Left cardiac atrium (tissue), 4 donors: ENCODE results near the gene TUBA3E. TPM values are rescaled to one million over a fixed set of nuclear protein-coding genes. Genes with fewer than 3 reads are reported as not detected.
"Not testable (repeated sequence)": the region's sequence is repeated elsewhere in the genome, so short reads cannot be mapped to it uniquely, and the experiment has no call there.

ENCODE experiments used
- ATAC-seq, 2 donors: fragments of 200-7000 bp; cut with Tn5 transposase; one replicate each; pipeline ENCODE4 v1.9.1; 2020; ENCODE audit warnings: mild to moderate bottlenecking in 2 of 2, moderate library complexity in 2 of 2
- DNase-seq: peaks from one replicate; pipeline ENCODE4 v3.0.0-alpha.2; 2020
- intact Hi-C, 2 donors: fragments of 100-400 bp; cut with DNase I; formaldehyde crosslinking; loops; one replicate each; pipeline versions ENCODE4 v1.14.1 to v1.15.1; 2022 to 2023
- total RNA-seq, 2 donors: library from RNA; stranded (reverse); fragmentation: NEBNext Ultra II Directional; extraction: Animal tissue kit (Norgen Biotek cat#: 25700); gene quantifications; one replicate each; pipeline ENCODE4 v1.2.1, GENCODE V29; 2021
- donor health status: DM: no; HTN: yes; CAD: no.
- donor health status: DM: no; HTN: yes; CAD: no; lungs with severe emphysema.
- donor health status: DM: yes; HTN: yes; CAD: no.
- donor health status: Dilated cardiomyopathy.

Gene TUBA3E
- total RNA-seq, 2 donors from 2014 or later, result 6.0 to 6.7 TPM

DNA sequence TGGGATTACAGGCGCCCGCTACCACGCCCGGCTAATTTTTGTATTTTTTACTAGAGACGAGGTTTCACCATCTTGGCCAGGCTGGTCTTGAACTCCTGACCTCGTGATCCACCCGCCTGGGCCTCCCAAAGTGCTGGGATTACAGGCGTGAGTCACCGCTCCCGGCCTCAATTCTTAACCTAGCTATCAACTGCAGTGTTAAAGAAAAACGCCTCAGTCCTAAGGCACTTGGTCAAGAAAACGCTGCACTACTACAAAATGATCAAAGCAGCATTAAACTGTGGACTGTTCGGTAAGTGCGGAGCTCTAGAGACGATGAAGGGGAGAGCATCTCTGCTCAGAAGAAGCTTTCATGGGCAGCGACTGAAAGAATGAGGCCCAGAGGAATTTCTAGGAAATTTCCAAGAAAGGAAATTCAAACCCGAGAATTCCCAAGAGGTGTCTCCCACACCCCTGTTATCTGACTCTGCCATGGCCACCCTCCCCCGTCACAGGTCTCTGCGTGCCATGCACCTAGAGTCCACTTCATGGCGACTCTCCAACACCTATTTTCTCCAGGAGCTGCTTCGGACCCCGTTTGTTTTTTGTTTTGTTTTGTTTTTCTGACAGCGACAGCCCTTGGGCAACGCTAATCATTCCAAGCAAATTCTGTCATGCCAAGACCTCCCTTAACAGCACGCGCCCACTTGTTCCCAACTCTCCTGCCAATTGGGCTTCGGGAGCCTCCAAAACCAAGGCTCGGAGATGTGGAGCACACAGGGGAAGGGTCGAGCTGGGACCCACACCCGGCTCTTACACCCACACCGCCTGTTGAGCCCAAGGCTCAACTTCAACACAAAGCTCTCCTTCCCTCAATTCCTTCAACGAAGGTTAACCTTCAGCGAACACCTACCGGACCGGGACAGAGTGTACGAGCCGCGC lies 17.6 kb downstream of the TUBA3E start:
- intact Hi-C loops, result loop anchor here (5.0 to 10.0 kb wide), 2 partner anchors 154 to 157 kb away; no protein-coding TSS in a partner anchor
- DNase-seq, ATAC-seq: not testable (repeated sequence)

DNA sequence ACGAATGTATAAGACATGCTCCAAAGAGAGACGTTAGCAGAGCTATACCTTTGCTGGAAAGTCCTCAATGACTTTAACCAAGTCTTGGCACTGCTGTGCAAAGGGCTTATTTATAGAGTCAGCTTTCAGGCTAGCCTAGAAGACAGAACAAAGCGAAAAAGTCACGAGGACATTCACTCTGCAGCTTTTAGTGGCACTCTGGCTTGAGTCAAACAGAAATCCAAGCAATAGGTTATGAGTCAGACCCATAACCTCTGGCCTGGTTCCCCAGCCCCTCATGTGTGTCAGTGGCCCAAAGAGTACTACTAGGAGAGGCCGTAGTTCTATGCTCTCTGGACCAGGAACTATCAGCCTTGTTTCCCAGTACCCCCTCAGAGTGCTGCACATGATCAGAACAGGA lies 23.4 kb downstream of the TUBA3E start:
- ATAC-seq, intact Hi-C loops, DNase-seq: not testable (repeated sequence)

- DNase-seq (no peak), ATAC-seq (no peak)
- intact Hi-C loops, result no loop called here
Measured at GRCh38 chr2:130169896-130170295, 28.3 kb downstream of the TUBA3E start.

GRCh38 chr2:130169163-130169562 lies 29.1 kb downstream of the TUBA3E start:
- intact Hi-C loops, ATAC-seq, DNase-seq: not testable (repeated sequence)

DNA sequence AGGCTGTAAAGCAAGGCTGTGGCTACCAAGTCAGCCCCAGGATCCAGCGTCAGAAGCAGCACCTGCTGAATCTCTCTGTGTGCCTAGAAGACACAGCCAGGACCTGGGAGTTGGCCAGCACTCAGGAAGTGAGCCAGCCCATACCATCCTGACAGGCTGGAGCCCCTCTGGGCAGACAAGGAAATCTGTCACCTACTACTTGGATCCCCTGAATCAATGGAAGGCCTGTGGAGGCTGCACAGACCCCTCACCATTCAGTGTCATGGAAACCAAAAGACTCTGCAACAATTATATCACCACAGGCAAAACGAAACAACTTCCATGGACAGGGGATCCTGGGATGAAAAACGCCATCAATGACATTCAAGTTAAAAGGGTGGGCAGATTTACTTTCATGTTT lies 31.6 kb downstream of the TUBA3E start:
- ATAC-seq, intact Hi-C loops, DNase-seq: not testable (repeated sequence)

- ATAC-seq, result no peak
- DNase-seq, result no peak
Measured at GRCh38 chr2:130165293-130166016, 32.8 kb downstream of the TUBA3E start.

GRCh38 chr2:130162968-130163367 lies 35.3 kb downstream of the TUBA3E start:
- DNase-seq, result no peak
- intact Hi-C loops, result no loop called here

More at GRCh38 chr2:130165293-130166016, 32.8 kb downstream of the TUBA3E start:
- intact Hi-C loops, result no loop called here

DNA sequence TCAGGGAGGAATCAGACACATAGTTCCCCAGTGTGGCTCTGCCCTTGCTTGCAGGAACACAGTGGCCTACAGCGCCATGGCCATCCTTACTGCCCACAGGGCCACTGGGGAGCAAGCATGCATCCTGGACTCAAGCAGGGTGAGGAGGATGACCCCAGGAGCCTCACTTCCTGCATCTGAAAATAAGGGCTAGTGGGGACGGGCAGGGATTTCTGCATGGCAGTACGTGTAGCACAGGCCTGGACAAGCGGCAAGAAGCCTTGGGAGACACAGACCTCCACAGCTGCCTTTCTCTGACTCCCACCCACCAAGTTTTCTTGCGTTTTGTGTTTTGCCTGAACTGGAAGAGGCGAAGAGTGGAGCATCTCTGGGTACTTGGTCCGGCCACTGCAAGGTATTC lies 35.8 kb downstream of the TUBA3E start:
- ATAC-seq, DNase-seq, intact Hi-C loops: not testable (repeated sequence)

More at GRCh38 chr2:130162968-130163367, 35.3 kb downstream of the TUBA3E start:
- ATAC-seq, result no peak

DNA sequence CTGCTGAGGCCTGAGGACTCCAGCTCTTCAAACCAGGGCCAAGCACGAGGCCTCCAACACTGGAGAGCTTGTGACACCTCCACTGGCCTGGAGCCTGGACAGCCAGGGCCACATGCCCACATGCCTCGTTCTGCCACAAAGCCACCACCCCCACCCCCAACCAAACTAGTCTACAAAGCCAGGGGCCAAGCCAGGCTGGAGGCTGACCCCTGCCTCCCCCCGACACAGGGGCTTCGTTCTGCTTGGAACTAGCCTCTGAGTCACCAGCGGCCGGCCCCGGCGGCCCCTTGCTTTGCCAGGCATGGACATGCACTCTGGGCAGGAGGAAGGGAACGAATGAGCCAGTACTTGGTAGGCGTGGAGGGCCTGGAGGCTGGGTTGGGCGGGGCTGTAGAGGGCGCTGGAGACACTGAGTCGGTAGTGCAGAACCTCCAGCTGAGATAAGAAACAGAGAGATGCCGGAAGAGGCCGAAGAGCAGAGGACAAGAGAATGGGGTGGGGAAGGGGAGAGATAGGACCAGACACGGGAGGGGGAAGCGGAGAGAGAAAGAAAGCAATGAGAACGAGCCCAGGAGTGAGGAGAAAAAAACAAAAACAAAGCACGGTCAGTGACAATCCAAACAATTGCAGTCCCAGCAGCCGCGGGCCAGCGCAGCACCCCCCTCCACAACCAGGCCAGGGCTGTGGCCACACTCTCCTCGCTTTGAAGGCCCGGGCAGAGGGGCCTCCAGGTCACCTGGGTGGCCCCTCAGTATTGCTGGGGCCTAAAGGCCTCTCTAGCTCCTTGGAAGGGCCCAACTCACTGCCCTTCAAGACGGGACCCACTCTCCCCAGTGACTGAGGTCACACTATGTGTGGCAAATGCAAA lies 37.2 kb downstream of the TUBA3E start:
- peak; percentile 46 for DNase-seq
- ATAC-seq, result peak; percentile 75 to 81
- intact Hi-C loops, result not testable (repeated sequence)

- DNase-seq (no peak), ATAC-seq (no peak)
- intact Hi-C loops, result no loop called here
Measured at GRCh38 chr2:130160131-130160530, 38.1 kb downstream of the TUBA3E start.

DNA sequence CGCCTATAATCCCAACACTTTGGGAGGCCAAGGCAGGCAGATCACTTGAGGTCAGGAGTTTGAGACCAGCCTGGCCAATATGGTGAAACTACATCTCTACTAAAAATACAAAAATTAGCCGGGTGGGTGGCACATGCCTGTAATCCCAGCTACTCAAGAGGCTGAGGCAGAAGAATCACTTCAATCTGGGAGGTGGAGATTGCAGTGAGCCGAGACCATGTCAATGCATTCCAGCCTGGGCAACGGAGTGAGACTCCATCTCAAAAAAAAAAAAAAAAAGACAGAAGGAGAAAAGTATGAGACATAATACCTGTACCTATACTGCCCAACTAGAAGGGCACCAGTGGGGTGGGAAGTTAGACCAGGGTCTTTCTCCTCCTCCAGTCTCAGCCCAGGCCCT lies 38.9 kb downstream of the TUBA3E start:
- not testable (repeated sequence) for DNase-seq, ATAC-seq
- intact Hi-C loops, result loop anchor here in 1 of 2 donors (5.0 kb wide), 1 partner anchor 173 kb away; no protein-coding TSS in a partner anchor

DNA sequence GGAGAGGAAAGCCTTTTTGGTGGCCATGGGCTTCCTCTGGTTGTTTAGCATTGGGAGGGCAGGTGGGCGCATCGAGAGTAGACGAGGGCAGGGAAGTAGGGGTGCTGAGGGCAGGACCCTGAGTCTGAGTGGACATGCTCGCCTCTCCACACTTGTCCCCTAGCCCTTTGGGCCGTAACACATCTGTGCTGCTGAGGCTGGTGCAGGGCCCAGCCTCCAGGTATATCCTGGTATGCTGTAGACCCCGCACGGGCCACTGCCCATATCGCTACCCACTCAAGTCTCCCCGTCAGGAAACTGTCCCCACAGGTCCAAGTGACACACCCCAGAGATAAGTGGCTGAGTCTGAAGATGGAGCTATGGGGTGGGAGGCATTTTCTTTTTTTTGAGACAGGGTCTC lies 39.6 kb downstream of the TUBA3E start:
- DNase-seq, result no peak
- intact Hi-C loops, result loop anchor here in 1 of 2 donors (5.0 kb wide), 1 partner anchor 174 kb away; no protein-coding TSS in a partner anchor
- ATAC-seq, result no peak

GRCh38 chr2:130157825-130158514 lies 40.3 kb downstream of the TUBA3E start:
- ATAC-seq, DNase-seq: not testable (repeated sequence)
- intact Hi-C loops, result loop anchor here in 1 of 2 donors (5.0 kb wide), 1 partner anchor 174 kb away; no protein-coding TSS in a partner anchor

GRCh38 chr2:130157354-130157753 lies 40.9 kb downstream of the TUBA3E start:
- not testable (repeated sequence) for ATAC-seq
- peak; percentile 21 for DNase-seq
- intact Hi-C loops, result loop anchor here in 1 of 2 donors (5.0 kb wide), 1 partner anchor 175 kb away; no protein-coding TSS in a partner anchor

DNA sequence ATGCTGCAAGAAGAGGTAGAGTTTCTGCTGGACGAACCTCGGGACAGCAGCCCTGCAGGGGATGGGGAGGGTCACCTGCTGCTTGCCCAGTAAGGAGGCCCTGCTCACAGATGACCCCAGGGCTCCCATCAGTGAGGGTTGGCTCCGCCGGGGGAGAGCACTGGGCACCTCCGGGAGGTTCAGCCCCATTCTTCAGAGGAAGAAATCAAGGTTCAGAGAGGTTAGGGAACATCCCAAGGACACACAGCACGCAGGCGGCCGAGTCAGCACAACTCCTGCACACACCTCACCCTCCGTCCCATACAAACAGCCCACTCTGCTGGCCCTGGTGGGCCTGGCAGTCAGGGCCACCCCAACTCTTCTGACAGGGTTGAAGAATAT lies 41.6 kb downstream of the TUBA3E start:
- intact Hi-C loops, result loop anchor here in 1 of 2 donors (5.0 kb wide), 1 partner anchor 176 kb away; no protein-coding TSS in a partner anchor
- no peak for ATAC-seq
- peak; percentile 9 for DNase-seq

DNA sequence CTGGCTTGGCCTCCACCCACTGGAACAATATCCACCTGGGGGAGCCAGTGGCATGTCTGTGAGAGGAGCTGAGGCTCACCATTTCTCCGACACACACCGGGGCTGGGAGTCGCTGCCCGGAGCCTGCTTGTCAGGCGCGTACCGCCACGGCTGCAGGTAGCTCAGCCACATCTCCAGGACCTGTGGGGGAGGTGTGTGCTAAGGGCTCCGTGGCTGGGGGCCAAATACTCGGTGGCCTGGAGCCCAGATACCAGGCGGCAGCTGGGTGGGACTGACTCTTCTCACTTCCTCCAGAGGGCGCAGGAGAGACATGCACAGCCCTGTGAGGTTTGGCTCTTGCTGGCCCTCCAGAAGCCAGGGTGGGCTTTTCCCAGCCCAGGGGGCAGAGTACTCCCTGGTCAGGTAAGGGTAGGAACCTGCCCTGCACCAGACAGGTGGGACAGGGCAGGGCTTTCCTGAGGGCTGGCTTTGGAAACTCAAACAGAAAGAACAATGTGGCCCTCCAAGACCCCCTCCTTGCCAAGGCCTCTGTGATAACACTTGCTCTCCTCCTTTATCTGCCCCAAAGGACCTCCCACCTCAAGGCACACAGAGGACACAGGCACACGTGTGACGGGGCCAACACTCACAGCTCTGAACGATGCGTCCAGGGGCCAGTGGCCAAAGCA lies 42.1 kb downstream of the TUBA3E start:
- ATAC-seq, result peak; percentile 46 to 47
- peak; percentile 48 for DNase-seq
- intact Hi-C loops, result loop anchor here in 1 of 2 donors (5.0 kb wide), 1 partner anchor 176 kb away; no protein-coding TSS in a partner anchor
